GM18526 (cell line): ENCODE data around the gene CNTN4.

ENCODE experiments used
- POLR2A ChIP-seq: IDR thresholded peaks from 3 replicates; pipeline ENCODE4 v1.6.1; 2011; ENCODE audit not compliant: insufficient read length; ENCODE audit errors: extremely low read depth

The CNTN4 gene

DNA sequence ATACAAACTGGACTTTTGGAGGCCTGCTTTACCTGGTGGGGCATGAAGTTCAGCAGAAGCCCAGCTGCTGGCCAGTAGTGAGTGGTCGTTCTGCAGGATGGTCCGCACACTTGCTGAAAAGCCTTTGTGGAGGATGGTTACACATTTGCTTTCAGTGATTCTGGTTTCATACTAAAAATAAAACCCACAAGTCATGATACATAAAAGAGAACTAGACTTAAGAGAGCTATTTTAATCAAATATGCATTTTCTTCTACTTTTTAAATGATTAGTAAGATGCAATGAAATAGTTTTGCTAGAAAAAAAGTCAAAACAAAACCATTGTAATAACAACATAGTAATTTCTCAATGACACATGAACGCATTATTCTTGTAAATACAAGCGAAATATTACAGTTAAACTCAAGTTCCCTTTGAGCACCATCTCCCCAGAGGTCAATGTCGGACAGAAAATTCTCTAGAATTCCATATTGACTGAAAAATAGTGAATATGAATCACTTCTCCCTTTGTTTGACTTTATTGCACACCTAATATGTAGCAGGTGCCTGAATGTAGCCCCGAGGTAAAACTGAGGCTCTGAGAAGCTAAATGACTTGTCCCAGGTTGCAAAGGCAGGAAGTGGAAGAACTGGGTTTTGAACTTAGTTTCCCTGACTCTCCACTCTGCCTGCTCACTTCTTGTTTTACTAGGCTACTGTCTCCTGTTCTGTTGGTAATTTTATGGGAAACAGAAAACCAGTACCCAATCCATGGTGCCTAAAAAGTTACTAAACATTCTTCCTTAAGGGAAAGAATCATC, 1003.2 kb downstream of the CNTN4 start:
- TF ChIP-seq POLR2A, result no peak

DNA sequence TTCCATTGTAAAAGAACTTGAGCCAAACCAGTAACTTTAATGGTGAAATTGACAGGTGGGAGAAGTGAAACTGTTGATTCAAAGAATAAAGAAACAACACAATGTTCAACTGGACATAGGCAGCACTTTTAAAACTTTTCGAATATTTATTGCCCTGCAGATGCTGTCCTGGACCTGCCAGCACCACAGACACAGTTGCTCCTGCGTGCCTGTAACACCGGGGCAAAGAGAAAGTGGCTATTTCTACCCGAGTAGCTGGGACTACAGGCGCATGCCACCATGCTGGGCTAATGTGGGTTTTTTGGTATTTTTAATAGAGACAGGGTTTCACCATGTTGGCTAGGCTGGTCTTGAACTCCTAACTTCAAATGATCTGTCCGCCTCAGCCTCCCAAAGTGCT, 1004.1 kb downstream of the CNTN4 start:
- TF ChIP-seq POLR2A, result no peak

DNA sequence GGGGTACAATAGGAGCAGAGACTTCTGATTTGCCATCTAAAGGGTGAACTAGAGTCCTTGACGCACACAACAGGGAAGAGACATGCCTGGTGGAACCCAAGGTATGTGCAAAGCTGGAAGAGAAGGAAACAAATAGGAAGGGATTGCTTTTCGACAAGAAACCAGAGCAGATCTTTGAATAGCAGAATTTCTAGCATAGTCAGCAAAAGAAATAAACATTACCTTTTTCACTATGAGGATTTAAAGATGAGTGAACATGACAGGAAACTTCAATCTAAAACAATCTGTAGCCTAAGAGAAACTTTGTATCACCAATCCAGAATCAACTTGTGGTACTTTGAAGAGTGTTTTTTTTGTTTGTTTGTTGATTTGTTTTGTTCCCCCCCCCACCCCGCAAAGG, 1006.6 kb downstream of the CNTN4 start:
- TF ChIP-seq POLR2A, result no peak

DNA sequence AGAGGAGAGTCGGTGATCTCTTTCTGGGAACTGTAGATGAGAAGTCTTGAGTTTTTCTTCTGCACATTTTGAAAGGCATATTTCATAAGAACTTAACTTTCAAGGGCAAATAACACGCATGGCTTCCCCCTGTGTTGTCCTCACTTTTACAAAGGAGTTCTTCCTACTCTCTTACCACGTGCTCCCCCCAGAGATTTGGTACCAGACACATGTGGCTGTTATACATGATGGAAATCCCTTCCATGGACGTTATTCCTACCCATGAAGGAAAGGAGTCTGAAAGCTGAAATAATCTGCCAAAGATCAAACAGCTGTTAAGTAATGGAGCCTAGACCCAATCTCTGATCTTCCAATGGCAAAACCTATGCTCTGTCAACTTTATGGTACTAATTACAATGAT, 1007.1 kb downstream of the CNTN4 start:
- TF ChIP-seq POLR2A, result no peak

DNA sequence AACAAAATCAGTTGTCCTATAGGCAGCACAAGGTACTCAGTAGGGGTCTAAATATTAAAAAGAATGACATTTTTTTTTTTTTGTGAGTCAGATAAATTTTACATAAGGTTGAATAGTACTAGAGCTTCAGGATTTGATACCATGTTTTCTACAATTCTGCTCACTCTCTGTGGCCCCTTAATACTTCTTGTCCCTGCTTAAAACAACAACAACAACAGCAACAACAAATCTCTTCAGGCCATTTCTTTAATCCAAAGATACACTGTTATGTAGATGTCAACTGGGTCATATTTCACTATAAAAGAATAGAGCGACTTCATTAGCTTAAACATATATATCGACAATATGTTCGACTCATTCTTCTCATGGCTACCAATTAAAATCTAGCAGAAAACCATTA, 1008.5 kb downstream of the CNTN4 start:
- TF ChIP-seq POLR2A, result no peak
